NB4 (cell line): ENCODE data around the gene NFATC1.

ENCODE experiments used
- DNase-seq: peaks from one replicate; pipeline ENCODE4 v3.0.0; 2010; ENCODE audit warnings: low read depth
- H3K4me3 ChIP-seq: one replicate; pipeline ENCODE4 v1.5.1; 2011; ENCODE audit warnings: mild to moderate bottlenecking, low read depth, low read length, moderate library complexity
- MYC ChIP-seq: IDR thresholded peaks from 2 replicates; pipeline ENCODE4 v1.6.1; 2011; ENCODE audit warnings: low read depth, low read length
- POLR2A ChIP-seq: IDR thresholded peaks from 2 replicates; pipeline ENCODE4 v1.6.1; 2011; ENCODE audit warnings: mild to moderate bottlenecking; ENCODE audit not compliant: insufficient read length; ENCODE audit errors: extremely low read depth
- TF ChIP-seq, protein P1 (sequence below): IDR thresholded peaks from 2 replicates; pipeline ENCODE4 v1.6.1; 2011; ENCODE audit warnings: low read depth, low read length
- TF ChIP-seq, protein P2 (sequence below): IDR thresholded peaks from one replicate; pipeline ENCODE4 v1.5.1; 2012; ENCODE audit warnings: low read depth, low read length

Gene NFATC1

DNA sequence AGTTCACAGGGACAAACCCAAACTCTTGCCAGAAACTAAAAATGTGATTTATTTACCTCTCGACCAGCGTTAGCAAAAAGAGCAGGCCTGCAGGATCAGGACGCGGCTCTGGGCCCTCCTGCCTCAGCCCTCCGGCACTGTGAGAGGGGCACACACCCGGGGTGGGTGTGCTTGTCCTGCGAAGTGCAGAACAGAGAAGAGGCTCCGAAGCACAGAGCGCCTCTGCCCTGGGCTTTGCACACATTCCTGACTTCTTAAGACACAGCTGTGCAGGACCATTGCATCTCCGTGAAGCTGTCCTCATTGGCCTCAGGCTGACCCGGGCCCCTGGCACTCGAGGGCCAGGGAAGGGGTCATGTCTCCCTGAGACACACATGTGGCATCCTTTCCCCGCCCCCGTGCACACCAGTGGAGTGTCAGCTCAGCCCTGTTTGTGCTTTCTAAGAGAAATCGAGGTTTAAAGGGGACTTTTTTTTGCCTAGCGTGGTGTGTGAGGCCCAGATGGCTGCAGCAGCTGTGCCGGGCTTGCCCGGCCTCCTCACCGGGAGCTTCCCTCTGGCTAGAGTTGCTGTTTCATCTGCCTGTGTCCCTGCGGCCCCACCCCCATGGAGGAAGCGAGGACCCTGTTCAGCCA is 9.9 kb upstream of the NFATC1 start:
- DNase-seq, result no peak
- TF ChIP-seq MYC (no peak), POLR2A (no peak)
- TF ChIP-seq, protein P1, sequence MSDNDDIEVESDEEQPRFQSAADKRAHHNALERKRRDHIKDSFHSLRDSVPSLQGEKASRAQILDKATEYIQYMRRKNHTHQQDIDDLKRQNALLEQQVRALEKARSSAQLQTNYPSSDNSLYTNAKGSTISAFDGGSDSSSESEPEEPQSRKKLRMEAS, result no peak
- TF ChIP-seq, protein P2, sequence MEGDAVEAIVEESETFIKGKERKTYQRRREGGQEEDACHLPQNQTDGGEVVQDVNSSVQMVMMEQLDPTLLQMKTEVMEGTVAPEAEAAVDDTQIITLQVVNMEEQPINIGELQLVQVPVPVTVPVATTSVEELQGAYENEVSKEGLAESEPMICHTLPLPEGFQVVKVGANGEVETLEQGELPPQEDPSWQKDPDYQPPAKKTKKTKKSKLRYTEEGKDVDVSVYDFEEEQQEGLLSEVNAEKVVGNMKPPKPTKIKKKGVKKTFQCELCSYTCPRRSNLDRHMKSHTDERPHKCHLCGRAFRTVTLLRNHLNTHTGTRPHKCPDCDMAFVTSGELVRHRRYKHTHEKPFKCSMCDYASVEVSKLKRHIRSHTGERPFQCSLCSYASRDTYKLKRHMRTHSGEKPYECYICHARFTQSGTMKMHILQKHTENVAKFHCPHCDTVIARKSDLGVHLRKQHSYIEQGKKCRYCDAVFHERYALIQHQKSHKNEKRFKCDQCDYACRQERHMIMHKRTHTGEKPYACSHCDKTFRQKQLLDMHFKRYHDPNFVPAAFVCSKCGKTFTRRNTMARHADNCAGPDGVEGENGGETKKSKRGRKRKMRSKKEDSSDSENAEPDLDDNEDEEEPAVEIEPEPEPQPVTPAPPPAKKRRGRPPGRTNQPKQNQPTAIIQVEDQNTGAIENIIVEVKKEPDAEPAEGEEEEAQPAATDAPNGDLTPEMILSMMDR, result no peak
- H3K4me3 ChIP-seq, result no peak overlapping the region

DNA sequence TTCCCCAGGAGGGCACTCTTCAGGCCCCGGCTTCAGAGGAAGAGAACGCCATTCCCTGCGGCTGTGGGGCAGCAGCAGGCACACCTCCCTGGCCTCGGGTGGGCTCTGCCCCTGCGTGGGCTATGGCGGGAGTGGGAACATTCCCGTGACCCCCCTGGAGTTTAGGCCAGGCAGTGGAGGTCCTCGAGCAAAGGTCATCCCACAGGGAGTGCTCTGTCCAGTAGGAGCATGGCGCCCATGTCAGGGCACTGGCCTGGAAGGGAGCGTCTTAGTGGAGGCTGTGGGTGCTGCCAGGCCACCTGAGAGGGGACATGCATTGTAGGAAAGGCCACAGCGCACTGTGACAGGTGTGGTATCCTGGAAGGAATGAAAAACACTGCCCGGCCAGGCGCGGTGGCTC is 9.2 kb upstream of the NFATC1 start:
- TF ChIP-seq POLR2A (no peak), MYC (no peak)
- TF ChIP-seq, protein P1, result no peak
- TF ChIP-seq, protein P2, result no peak
- DNase-seq, result no peak
- H3K4me3 ChIP-seq, result no peak overlapping the region

DNA sequence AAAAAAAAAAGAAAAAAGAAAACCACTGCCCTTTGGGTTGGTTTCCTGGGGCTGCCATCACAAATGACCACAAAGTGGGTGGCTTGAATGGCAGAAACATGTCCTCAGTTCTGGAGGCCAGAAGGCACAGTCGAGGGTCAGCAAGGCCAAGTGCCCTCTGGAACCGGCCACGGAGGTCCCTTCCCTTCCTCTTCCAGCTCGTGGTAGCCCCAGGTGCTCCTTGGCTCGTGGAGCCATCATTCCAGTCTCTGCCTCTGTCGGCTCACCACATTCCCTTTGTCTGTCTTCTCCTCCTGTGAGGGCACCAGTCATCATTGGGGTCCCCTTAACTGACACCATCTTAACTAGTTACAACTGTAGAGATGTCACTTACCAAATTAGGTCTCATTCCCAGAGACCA is 8.5 kb upstream of the NFATC1 start:
- TF ChIP-seq, protein P1, result no peak
- TF ChIP-seq, protein P2, result no peak
- TF ChIP-seq POLR2A (no peak), MYC (no peak)
- H3K4me3 ChIP-seq, result no peak overlapping the region
- no peak for DNase-seq

DNA sequence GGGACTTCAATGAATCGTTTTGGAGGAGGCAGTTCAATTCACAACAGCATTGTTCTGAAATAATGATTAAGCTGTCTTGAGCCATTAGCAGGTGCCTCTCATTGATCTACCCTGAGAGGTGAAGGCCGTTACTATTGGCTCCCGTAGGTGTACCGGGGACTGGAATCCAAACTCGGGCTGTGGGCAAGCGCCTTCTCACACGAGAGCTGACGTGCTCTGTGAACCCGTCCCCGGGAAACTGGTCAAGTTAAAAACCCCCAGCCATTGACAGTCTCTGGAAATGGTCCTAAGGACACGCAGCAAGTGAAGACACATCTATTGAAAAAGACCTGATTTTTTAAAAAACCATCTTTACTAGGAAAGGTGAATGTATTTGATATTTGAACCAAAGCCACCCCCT is 8.1 kb upstream of the NFATC1 start:
- no peak overlapping the region for H3K4me3 ChIP-seq
- TF ChIP-seq POLR2A (no peak), MYC (no peak)
- TF ChIP-seq, protein P2, result no peak
- TF ChIP-seq, protein P1, result no peak
- DNase-seq, result no peak

DNA sequence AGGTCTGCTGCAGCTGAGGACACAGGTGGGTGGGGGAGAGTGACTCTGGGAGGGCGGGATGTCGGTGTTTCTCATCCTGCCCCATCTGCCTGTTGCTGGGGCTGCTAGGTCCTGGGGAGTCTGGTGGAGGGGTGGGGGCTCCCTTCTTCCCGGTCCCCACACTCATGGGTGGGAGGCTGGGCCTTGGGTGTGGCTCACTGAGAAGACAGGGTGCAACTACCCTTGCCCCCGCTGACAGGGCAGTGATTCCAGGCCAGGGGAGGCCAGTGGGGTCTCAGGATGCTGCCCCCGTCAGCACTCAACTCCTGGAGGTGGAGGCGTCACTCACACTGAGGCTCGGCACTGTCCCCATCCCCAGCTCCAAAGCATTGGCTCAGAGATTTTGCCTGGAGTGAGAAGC is 7.7 kb upstream of the NFATC1 start:
- no peak for DNase-seq
- TF ChIP-seq MYC (no peak), POLR2A (no peak)
- TF ChIP-seq, protein P2, result no peak
- TF ChIP-seq, protein P1, result no peak
- no peak overlapping the region for H3K4me3 ChIP-seq
